GM19023 (cell line): ENCODE results near the gene HOPX.
"Not testable (repeated sequence)": the region's sequence is repeated elsewhere in the genome, so short reads cannot be mapped to it uniquely, and the experiment has no call there.

Experiments
- ATAC-seq: cut with Tn5 transposase; IDR thresholded peaks from one replicate; pipeline ENCODE4 v1.9.1; 2021; ENCODE audit warnings: mild to moderate bottlenecking, moderate library complexity; ENCODE audit not compliant: unreplicated experiment

HOPX gene

GRCh38 chr4:56630876-56631666 lies 50.0 kb downstream of the HOPX start:
- no peak for ATAC-seq

GRCh38 chr4:56628592-56628991 lies 52.5 kb downstream of the HOPX start:
- no peak for ATAC-seq

- no peak for ATAC-seq
Measured at GRCh38 chr4:56627985-56628384, 53.1 kb downstream of the HOPX start.

GRCh38 chr4:56627375-56627774 lies 53.7 kb downstream of the HOPX start:
- ATAC-seq, result no peak

GRCh38 chr4:56626963-56627362 lies 54.1 kb downstream of the HOPX start:
- no peak for ATAC-seq

- ATAC-seq, result no peak
Measured at GRCh38 chr4:56626420-56626819, 54.7 kb downstream of the HOPX start.

- no peak for ATAC-seq
Measured at GRCh38 chr4:56622176-56622575, 58.9 kb downstream of the HOPX start.

- ATAC-seq, result no peak
Measured at GRCh38 chr4:56619816-56620215, 61.3 kb downstream of the HOPX start.

GRCh38 chr4:56619160-56619559 lies 61.9 kb downstream of the HOPX start:
- no peak for ATAC-seq

- ATAC-seq, result no peak
Measured at GRCh38 chr4:56618734-56619133, 62.4 kb downstream of the HOPX start.

- ATAC-seq, result no peak
Measured at GRCh38 chr4:56613101-56613862, 67.8 kb downstream of the HOPX start.

- no peak for ATAC-seq
Measured at GRCh38 chr4:56612282-56612681, 68.8 kb downstream of the HOPX start.

- no peak for ATAC-seq
Measured at GRCh38 chr4:56611501-56611900, 69.6 kb downstream of the HOPX start.

- ATAC-seq, result not testable (repeated sequence)
Measured at GRCh38 chr4:56610170-56610569, 70.9 kb downstream of the HOPX start.

- no peak for ATAC-seq
Measured at GRCh38 chr4:56607926-56608325, 73.2 kb downstream of the HOPX start.

- no peak for ATAC-seq
Measured at GRCh38 chr4:56606385-56606784, 74.7 kb downstream of the HOPX start.

- not testable (repeated sequence) for ATAC-seq
Measured at GRCh38 chr4:56605464-56605863, 75.6 kb downstream of the HOPX start.

GRCh38 chr4:56603297-56603696 lies 77.8 kb downstream of the HOPX start:
- ATAC-seq, result no peak
